Frontal cortex (tissue), 4 donors: ENCODE measurements around the gene ELL3. TPM values are rescaled to one million over a fixed set of nuclear protein-coding genes. Genes with fewer than 3 reads are reported as not detected.
A peak's percentile ranks its signal among the peaks of the same experiment; 100 is the strongest.
"Not testable (repeated sequence)": the region's sequence is repeated elsewhere in the genome, so short reads cannot be mapped to it uniquely, and the experiment has no call there.

ENCODE experiments used
- DNase-seq, 2 donors: peaks; one replicate each; pipeline ENCODE4 v3.0.0; 2012; ENCODE audit warnings: low spot score in 2 of 2
- FAIRE-seq: peaks from 2 replicates; lab custom pipeline; 2012; peaks lifted over from hg19 to GRCh38; lab: Jason Lieb, UNC
- total RNA-seq: library from RNA; depleted of rRNA; stranded (reverse); fragments of >200 nt; gene quantifications from one replicate; pipeline ENCODE4 v1.2.3, GENCODE V29; 2014
- donor health status: control.
- donor health status: control.
- donor health status: control.

The ELL3 gene
- total RNA-seq, 1 donor from 2014 or later = 1.2 TPM

GRCh38 chr15:43792761-43793476, 16.2 kb upstream of the ELL3 start:
- DNase-seq (peak in 1 of 2 donors; percentile 46), FAIRE-seq (no peak)

DNA sequence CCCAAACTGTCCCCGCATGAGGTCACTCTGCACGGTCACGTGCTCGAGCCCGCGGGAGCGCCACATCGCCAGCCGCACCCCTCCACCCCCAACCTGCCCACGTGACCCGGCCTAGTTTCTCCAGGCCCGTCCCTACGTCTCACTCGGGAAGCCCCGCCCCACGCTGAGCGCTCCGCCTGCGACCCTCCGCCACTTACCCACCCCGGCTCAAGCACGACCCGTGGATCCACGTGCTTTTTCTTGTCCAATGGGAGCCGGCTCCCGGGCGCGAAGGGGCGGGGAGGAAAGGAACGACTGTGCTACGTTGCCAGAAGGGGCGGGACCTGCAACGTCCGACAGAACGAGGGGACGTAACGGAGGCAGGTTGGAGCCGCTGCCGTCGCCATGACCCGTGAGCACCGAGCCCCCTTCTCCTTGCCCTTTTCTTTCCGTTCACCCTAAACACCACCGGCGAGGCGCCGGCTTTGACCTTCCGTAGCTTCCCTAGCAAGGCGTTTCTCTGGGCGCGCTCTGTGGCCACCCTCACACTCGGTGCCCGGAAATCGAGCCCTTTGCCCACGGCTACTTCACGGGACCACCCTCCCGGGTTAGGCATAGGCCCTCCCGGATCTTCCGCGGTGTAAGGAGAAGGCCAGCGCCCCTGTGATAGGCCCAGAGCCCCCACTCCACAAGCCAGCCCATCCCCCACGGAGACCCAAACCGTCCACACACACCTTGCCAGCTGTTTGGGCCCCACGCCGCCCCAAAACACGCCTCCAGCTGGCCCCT, 15.4 kb upstream of the ELL3 start, which contains the start of gene SERF2:
TSS of gene SERF2 (plus strand) at position 328 of the 768 bp plus-strand sequence. CDS start at position 385, 57 bp downstream.
- peak; percentile 74 for FAIRE-seq

DNA sequence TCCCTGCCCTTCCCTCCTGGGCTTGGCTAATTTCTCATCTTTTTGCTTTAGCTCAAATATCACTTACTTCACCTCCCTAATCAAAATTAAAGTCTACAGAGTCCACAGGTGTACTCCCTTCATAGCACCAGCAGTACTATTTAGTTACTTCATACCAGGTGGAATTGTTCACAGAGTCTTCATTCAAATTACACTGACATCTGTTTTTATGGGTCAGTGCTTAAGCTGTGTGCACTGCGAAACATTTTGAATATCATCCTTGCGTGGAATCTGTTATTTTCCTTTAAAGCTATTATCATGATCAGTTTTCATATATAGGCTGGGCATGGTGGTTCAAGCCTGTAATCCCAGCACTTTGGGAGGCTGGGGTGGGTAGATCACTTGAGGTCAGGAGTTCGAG, 12.6 kb upstream of the ELL3 start:
- no peak for DNase-seq
- FAIRE-seq = no peak

More for the DNA sequence above, 15.4 kb upstream of the ELL3 start, which contains the start of gene SERF2:
- peak; percentile 93 to 99 for DNase-seq

GRCh38 chr15:43779016-43779415, 2.2 kb upstream of the ELL3 start:
- no peak for FAIRE-seq

GRCh38 chr15:43777267-43777914, 625 bp upstream of the ELL3 start:
- no peak for FAIRE-seq

More at GRCh38 chr15:43779016-43779415, 2.2 kb upstream of the ELL3 start:
- DNase-seq = no peak

DNA sequence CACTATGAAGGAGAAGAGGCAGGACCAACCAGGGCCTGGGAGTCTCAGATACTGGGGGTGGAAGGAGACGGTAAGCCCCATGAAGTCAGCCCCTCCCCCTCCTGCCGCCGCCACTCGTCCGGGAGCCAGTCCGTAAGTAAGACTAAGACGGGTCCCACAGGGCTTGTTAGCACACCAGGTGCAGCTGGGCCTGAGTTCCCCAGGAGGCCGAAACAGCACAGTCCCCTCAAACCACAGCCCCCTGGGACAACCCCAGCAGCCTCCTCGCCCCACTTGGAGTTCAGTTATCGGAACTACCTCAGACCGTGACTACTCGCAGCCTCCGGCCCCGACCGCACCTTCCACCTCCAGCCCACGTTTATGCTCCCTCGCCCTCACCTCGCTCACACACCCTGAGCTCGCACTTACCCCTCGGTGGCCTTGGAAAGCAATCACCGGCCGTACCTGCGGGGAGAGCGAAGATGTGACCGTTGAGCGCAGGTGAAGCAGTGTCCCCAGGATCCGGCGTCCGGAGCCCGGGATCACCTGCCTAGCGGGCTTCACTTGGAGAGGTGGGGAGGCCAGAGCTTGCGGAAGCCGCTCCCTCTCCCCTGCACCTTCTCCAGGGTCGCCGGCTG, 557 bp downstream of the ELL3 start:
- no peak for FAIRE-seq
- no peak for DNase-seq

More at GRCh38 chr15:43777267-43777914, 625 bp upstream of the ELL3 start:
- DNase-seq = peak in 1 of 2 donors; percentile 55

DNA sequence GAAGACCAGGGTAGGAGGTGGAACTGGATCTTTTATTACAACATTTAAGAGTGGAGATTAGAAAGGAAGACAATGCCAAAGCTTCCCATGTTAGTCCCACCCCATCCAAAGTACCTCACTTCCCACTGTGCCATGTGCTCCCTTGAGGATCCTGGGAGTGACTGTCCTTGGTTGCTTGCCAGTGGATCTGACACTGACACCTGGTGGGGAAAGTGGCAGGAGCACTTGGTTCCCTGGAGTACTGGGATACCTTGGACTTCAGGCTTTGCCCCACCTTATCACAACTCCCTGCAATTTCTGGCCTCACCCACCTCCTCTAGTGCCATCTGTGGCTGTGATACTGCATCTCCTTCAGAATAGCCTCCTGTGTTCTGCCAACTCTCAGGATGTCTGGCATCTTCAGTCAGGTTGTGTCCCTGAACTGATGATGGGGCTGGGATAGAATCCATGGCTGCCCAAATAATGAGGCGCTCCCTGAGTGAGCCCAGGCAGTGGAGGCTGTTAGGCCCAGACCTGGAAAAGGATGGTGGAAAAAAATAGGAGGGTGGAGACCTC, 1.3 kb downstream of the ELL3 start:
- FAIRE-seq = no peak
- DNase-seq = no peak

DNA sequence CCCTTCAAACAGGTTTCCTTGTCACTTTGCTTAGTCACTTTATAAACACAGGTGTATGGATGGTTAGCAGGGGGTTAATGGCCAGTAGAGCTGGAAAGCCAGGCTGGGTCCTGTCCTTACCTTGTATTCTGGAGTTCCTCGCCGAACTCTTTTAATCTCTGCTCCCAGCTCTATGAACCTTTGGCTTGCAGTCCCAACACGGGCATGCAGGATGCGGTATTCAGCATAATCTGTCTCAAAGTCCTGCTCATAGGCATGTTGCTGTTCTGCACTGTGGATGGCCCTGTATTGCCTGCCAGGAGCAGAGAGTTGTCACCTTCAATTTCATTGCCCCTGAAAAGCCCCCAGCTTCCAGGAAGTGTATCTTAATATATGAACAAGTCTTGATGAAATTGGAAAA, 2.7 kb downstream of the ELL3 start:
- FAIRE-seq = no peak
- no peak for DNase-seq

GRCh38 chr15:43772624-43773023, 4.1 kb downstream of the ELL3 start:
- DNase-seq (no peak), FAIRE-seq (no peak)

DNA sequence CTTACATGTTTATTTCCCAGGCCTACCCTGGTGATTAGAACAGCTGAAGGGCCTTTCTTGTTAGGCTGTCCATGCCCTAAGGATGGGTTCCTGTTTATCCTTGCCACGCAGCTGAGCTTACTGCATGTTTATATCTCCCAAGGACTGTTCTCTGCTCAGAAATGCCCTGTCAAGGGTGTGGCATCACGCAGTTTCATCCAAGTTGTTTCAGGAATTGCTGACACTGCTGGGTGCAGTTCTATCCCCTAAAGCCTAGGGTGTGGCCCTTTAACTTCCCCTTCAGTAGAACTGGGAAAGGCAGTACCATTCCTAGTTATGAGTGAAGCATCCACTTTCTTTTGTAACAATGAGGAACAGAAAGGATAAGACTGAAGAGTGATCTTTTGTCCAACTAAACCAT, 5.0 kb downstream of the ELL3 start:
- FAIRE-seq = no peak

DNA sequence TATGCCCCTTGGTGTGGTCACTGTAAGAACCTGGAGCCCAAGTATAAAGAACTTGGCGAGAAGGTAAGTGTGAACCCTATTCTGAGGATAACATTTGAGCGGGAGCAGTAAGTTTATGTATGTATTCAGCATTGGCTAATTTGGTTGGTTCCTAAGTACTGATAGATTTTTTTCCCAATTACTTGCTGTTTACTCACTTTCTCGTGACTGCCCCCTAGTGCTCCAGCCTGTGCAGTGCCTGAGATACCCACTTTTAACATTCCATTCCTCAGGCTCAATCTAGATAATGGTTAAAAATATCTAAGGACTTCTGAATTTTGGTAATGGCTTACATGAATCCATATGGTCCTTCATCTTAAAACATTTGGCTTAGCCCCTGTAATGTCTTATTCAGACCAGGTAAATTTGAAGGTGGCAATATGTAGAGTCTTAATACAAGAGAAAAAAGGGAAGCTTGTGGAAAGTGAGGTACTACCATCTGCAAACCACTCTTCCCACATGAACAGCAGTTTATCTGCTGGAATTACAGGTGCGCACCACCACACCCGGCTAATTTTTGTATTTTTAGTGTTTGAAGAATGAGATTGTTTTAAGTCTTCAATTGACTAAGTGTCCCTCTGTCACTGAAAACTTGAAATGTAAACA, 7.1 kb downstream of the ELL3 start:
- peak in 1 of 2 donors; percentile 43 for DNase-seq
- FAIRE-seq = no peak

More for the DNA sequence above, 5.0 kb downstream of the ELL3 start:
- no peak for DNase-seq

GRCh38 chr15:43763819-43764446, 12.8 kb downstream of the ELL3 start:
- FAIRE-seq = no peak
- no peak for DNase-seq

GRCh38 chr15:43762824-43763223, 13.9 kb downstream of the ELL3 start:
- no peak for FAIRE-seq

GRCh38 chr15:43751885-43752284, 24.9 kb downstream of the ELL3 start:
- no peak for FAIRE-seq

More at GRCh38 chr15:43762824-43763223, 13.9 kb downstream of the ELL3 start:
- DNase-seq = no peak

DNA sequence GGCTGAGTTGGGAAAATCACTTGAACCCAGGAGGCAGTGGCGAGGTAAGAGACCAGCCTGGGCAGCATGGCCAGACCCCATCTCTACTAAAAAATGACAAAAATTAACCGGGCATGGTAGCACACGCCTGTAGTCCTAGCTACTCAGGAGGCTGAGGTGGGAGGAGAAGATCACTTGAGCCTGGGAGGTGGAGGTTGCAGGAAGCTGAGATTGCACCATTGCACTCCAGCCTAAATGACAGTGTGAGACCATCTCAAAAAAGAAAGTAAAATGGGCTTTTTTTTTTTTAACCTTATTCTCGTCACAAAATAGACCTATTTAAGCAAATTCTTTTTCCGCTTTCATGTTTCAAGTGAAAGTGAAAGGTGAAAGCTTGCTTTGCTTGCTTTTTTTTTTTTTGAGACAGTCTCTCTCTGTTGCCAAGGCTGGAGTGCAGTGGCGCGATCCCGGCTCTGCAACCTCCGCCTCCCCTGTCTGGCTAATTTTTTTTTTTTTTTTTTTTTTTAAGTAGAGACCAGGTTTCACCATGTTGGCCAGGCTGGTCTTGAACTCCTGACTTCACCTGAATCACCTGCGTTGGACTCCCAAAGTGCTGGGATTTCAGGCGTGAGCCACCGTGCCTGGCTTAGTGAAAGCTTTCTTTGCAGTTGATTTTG, 26.9 kb downstream of the ELL3 start:
- FAIRE-seq (no peak), DNase-seq (no peak)

More at GRCh38 chr15:43751885-43752284, 24.9 kb downstream of the ELL3 start:
- no peak for DNase-seq

DNA sequence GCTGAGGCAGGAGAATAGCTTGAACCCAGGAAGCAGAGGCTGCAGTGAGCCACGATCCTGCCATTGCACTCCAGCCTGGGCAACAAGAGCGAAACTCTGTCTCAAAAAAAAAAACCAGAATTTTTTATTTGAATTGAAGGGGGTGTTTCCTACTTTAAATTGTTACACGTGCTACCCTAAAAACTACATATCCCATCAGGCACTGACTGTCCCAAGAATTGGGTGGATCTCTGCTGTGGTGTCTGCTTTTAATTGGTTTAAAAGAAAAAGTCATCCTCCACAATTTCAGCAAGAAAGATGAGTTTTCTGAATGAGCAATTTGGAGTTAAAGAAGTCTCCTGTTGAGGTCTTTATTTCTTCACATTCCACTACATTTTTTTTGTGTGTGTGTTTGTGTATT, 28.4 kb downstream of the ELL3 start:
- no peak for DNase-seq
- no peak for FAIRE-seq

GRCh38 chr15:43746903-43747309, 29.9 kb downstream of the ELL3 start:
- DNase-seq, FAIRE-seq: not testable (repeated sequence)

GRCh38 chr15:43746245-43746902, 30.4 kb downstream of the ELL3 start, which contains the start of gene PDIA3:
PDIA3 (plus strand) TSS chr15:43746438; CDS start chr15:43746540, 102 bp downstream.
- not testable (repeated sequence) for FAIRE-seq
- DNase-seq = peak; percentile 95 to 96
